HepG2 (cell line): ENCODE data around the gene REM2. TPM values are rescaled to one million over a fixed set of nuclear protein-coding genes. Genes with fewer than 3 reads are reported as not detected.
"Not testable (repeated sequence)": the region's sequence is repeated elsewhere in the genome, so short reads cannot be mapped to it uniquely, and the experiment has no call there.

Experiments
- ATAC-seq: fragments of 200-7000 bp; cut with Tn5 transposase; 3 replicates; pipeline ENCODE4 v1.9.1; 2020; ENCODE audit warnings: mild to moderate bottlenecking, moderate library complexity
- BruUV-seq: library from RNA; stranded (reverse); fragments of 400-500 nt; replicated peaks from 2 replicates; lab custom pipeline; 2021; lab: Mats Ljungman, UMichigan
- CTCF ChIA-PET: fragments of 300-600 bp; formaldehyde crosslinking; extraction: SDS; loops from one replicate; lab custom pipeline; 2021; ENCODE audit warnings: low total read pairs, inconsistent platforms, low intra/inter-chr PET ratio; lab: Yijun Ruan, JAX
- POLR2A ChIA-PET: fragments of 350-600 bp; sonication (Branson Sonifier 250); formaldehyde crosslinking; loops from one replicate; lab custom pipeline; 2020; ENCODE audit warnings: antibody characterized with exemption, inconsistent platforms; lab: Yijun Ruan, JAX
- DNase-seq: peaks from one replicate; pipeline ENCODE4 v3.0.0-alpha.2; 2015; ENCODE audit warnings: low spot score
- FAIRE-seq: peaks from 3 replicates; lab custom pipeline; 2011; peaks lifted over from hg19 to GRCh38; lab: Jason Lieb, UNC
- H2AFZ ChIP-seq: one replicate; pipeline ENCODE4 v1.6.1; 2011; ENCODE audit warnings: low read length, inconsistent platforms
- H3K27ac ChIP-seq: fragments of 300-600 bp; 3 replicates; pipeline ENCODE4 v1.8.0; 2011; ENCODE audit warnings: mixed run types, mild to moderate bottlenecking, mixed read lengths, low read length, inconsistent platforms; ENCODE audit not compliant: insufficient read depth; ENCODE audit errors: extremely low read length
- H3K27me3 ChIP-seq, 2 experiments: fragments of 200-600 bp in 1 of 2; 2 replicates in 1 of 2; 3 replicates in 1 of 2; pipeline versions ENCODE4 v1.6.0 to v1.8.0; 2011; ENCODE audit warnings: low read length in 2 of 2, mild to moderate bottlenecking in 2 of 2, moderate library complexity in 2 of 2, inconsistent platforms in 1 of 2; ENCODE audit not compliant: insufficient read depth in 2 of 2, control insufficient read depth in 1 of 2
- H3K36me3 ChIP-seq, 2 experiments: fragments of 200-600 bp in 1 of 2; replicated peaks in 1 of 2; 2 replicates in 1 of 2; 3 replicates in 1 of 2; pipeline versions ENCODE4 v1.5.1 to v1.8.0; 2011; ENCODE audit warnings: low read length in 2 of 2, inconsistent platforms in 1 of 2; ENCODE audit not compliant: insufficient read depth in 2 of 2, control insufficient read depth in 1 of 2
- H3K4me1 ChIP-seq: 2 replicates; pipeline ENCODE4 v1.5.1; 2012; ENCODE audit warnings: low read length, inconsistent platforms; ENCODE audit not compliant: insufficient read depth
- H3K4me2 ChIP-seq: 2 replicates; pipeline ENCODE4 v1.6.0; 2011; ENCODE audit warnings: low read depth, low read length, inconsistent platforms
- H3K4me3 ChIP-seq, 3 experiments: fragments of 200-600 bp in 1 of 3; sonication (generic), shearing (Covaris generic) in 1 of 3; replicated peaks in 1 of 3; 2 replicates each; pipeline ENCODE4 v1.5.1; 2011 to 2016; ENCODE audit warnings: low read length in 3 of 3, inconsistent platforms in 2 of 3, low read depth in 2 of 3, mild to moderate bottlenecking in 2 of 3, control low read depth in 1 of 3, mixed read lengths in 1 of 3; ENCODE audit not compliant: insufficient read depth in 1 of 3
- H3K79me2 ChIP-seq: one replicate; pipeline ENCODE4 v1.6.1; 2011; ENCODE audit warnings: low read length, inconsistent platforms; ENCODE audit not compliant: insufficient read depth
- H3K9ac ChIP-seq: 2 replicates; pipeline ENCODE4 v1.6.0; 2011; ENCODE audit warnings: mild to moderate bottlenecking, low read depth, low read length, inconsistent platforms; ENCODE audit not compliant: insufficient read depth
- H3K9me3 ChIP-seq: 2 replicates; pipeline ENCODE4 v1.5.1; 2012; ENCODE audit warnings: mild to moderate bottlenecking, low read length
- H4K20me1 ChIP-seq: 2 replicates; pipeline ENCODE4 v1.6.0; 2011; ENCODE audit warnings: inconsistent platforms, mild to moderate bottlenecking, low read length, moderate library complexity; ENCODE audit not compliant: insufficient read depth
- BORCS8-MEF2B ChIP-seq: sonication (generic); formaldehyde crosslinking; IDR thresholded peaks from 2 replicates; pipeline ENCODE4 v1.8.0; 2022; ENCODE audit warnings: mild to moderate bottlenecking, missing genetic modification reagents
- GLI4 ChIP-seq: sonication (generic); formaldehyde crosslinking; IDR thresholded peaks from 2 replicates; pipeline ENCODE4 v1.5.1; 2020; ENCODE audit warnings: missing genetic modification reagents, mild to moderate bottlenecking, moderate library complexity, borderline replicate concordance
- KAT7 ChIP-seq: IDR thresholded peaks from 2 replicates; pipeline ENCODE4 v1.6.1; 2018; ENCODE audit warnings: borderline replicate concordance, missing compliant biosample characterization
- KLF11 ChIP-seq: IDR thresholded peaks from 2 replicates; pipeline ENCODE4 v1.6.1; 2016; ENCODE audit warnings: missing compliant biosample characterization
- SNAI1 ChIP-seq: sonication (generic); formaldehyde crosslinking; IDR thresholded peaks from 2 replicates; pipeline ENCODE4 v1.5.0; 2020; ENCODE audit warnings: mild to moderate bottlenecking, missing genetic modification reagents, borderline replicate concordance
- ZFP36L1 ChIP-seq: sonication (generic); formaldehyde crosslinking; IDR thresholded peaks from 2 replicates; pipeline ENCODE4 v1.8.0; 2022; ENCODE audit warnings: mild to moderate bottlenecking, missing genetic modification reagents, moderate library complexity
- ZNF331 ChIP-seq: sonication (generic); formaldehyde crosslinking; IDR thresholded peaks from 2 replicates; pipeline ENCODE4 v1.4.0; 2020; ENCODE audit warnings: missing genetic modification reagents
- ZNF766 ChIP-seq: sonication (generic); formaldehyde crosslinking; IDR thresholded peaks from 2 replicates; pipeline ENCODE4 v1.5.0; 2020; ENCODE audit warnings: missing genetic modification reagents, borderline replicate concordance
- WGBS: methylation state at CpG from one replicate; pipeline ENCODE4 v1.1.6; 2017; ENCODE audit warnings: low lambda C conversion rate; 5-methylcytosine and 5-hydroxymethylcytosine counted together
- in situ Hi-C: cut with HindIII; loops from 2 replicates; pipeline ENCODE4 v1.10.0; 2017; ENCODE audit warnings: low pct_unique_long_range_greater_than_20kb; ENCODE audit not compliant: extremely low pct_ligation_motif_present
- intact Hi-C: fragments of 100-400 bp; cut with micrococcal nuclease; formaldehyde crosslinking; loops from one replicate; pipeline ENCODE4 v1.10.0; 2022; ENCODE audit not compliant: unreplicated experiment
- polyA plus RNA-seq, 8 experiments: library from polyadenylated mRNA; depleted of rRNA in 3 of 8; stranded (reverse) in 7 of 8; unstranded in 1 of 8; fragments of >200 nt; fragmentation: Illumina TruSeq in 4 of 8; extraction: Trizol in 4 of 8; gene quantifications; 2 replicates each; pipeline versions ENCODE4 v1.2.1 to v1.2.3, GENCODE V29; 2011 to 2016; ENCODE audit warnings: low read depth in 4 of 8, missing spikeins in 1 of 8, mixed read lengths in 1 of 8; ENCODE audit not compliant: insufficient read depth in 1 of 8
- total RNA-seq, 5 experiments: library from RNA; depleted of rRNA; stranded (reverse); fragments of >200 nt; fragmentation: Illumina TruSeq; extraction: Trizol; gene quantifications; 2 replicates each; pipeline ENCODE4 v1.2.3, GENCODE V29; 2016; ENCODE audit warnings: low read depth in 1 of 5
- TF ChIP-seq, protein P1 (sequence below): sonication (generic); formaldehyde crosslinking; IDR thresholded peaks from 2 replicates; pipeline ENCODE4 v1.8.0; 2023; ENCODE audit warnings: mild to moderate bottlenecking, missing genetic modification reagents
- TF ChIP-seq, protein P2 (sequence below): IDR thresholded peaks from 2 replicates; pipeline ENCODE4 v1.6.1; 2018; ENCODE audit warnings: missing genetic modification reagents, mild to moderate bottlenecking, missing compliant biosample characterization
- TF ChIP-seq, protein P3 (sequence below): sonication (generic); formaldehyde crosslinking; IDR thresholded peaks from 2 replicates; pipeline ENCODE4 v1.8.0; 2022; ENCODE audit warnings: missing genetic modification reagents, mild to moderate bottlenecking, borderline replicate concordance
- TF ChIP-seq, protein P4 (sequence below): sonication (generic); formaldehyde crosslinking; IDR thresholded peaks from 2 replicates; pipeline ENCODE4 v1.8.0; 2022; ENCODE audit warnings: mild to moderate bottlenecking, missing genetic modification reagents

The REM2 gene
- total and polyA plus RNA-seq, 2 of the 13 experiments (the other 11 are each of a cell fraction or from before 2014, with no cell fraction given), result 0.20 TPM; not detected in 1

DNA sequence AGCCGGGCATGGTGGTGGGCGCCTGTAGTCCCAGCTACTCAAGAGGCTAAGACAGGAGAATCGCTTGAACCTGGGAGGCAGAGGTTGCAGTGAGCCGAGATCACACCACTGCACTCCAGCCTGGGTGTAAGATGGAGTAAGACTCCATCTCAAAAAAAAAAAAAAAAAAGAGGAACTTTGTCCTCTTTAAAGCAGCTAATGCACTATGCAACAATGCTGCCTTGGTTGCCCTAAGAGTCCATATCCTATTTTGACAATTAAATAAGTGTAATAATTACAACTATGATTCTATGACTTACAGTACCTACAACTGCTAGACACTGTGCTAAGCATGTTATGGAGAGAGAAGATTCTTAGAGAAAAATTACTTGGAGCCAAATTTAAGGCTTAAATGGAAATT is 31.8 kb downstream of the REM2 start:
- H3K27ac ChIP-seq, intact Hi-C loops, H3K4me2 ChIP-seq, in situ Hi-C loops, H3K27me3 ChIP-seq, FAIRE-seq, H3K79me2 ChIP-seq, H3K9me3 ChIP-seq, H3K9ac ChIP-seq, DNase-seq, ATAC-seq, CTCF ChIA-PET, H2AFZ ChIP-seq, H3K4me3 ChIP-seq, H4K20me1 ChIP-seq, BruUV-seq: not testable (repeated sequence)
- peaks cover 2 to 13% of the 10 kb centered on the region in 2 experiments; a peak in 4 of 5 replicates for H3K36me3 ChIP-seq
- 77% methylated on average over 4 of the region's 4 CpGs for whole genome bisulfite sequencing
- POLR2A ChIA-PET, result interaction anchor here (1.0 to 4.9 kb wide), 5 partner anchors 12 to 148 kb away, joined by 3 to 40 read pairs (median 5); partner anchors contain the start of genes OXA1L and PRMT5
- peaks cover 33% of the 10 kb centered on the region for H3K4me1 ChIP-seq
- peak; percentile 25; the same call in 1 of the 2 replicates for TF ChIP-seq GLI4

DNA sequence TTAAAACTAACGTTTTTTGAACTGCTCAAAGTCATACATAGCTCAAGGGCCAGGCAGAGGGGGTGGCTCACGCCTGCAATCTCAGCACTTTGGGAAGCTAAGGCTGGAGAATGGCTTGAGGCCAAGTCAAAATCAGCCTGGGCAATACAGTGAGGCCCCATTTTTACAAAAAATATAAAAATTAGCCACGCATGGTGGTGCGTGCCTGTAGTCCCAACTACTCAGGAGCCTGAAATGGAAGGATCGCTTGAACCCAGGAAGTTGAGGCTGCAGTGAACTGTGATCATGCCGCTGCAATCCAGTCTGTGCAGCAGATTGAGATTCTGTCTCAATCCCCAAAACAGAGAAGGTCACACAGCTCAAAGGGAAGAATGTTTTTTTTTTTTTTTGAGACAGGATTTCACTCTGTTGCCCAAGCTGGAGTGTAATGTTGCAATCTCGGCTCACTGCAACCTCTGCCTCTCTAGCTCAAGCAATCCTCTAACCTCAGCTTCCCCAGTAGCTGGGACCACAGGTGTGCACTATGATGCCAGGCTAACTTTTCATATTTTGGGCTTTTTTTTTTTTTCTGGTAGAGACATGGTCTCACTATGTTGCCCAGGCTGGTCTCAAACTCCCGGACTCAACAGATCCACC is 33.0 kb downstream of the REM2 start:
- Histone ChIP-seq H2AFZ (no peak overlapping the region), H3K4me3 (no peak overlapping the region), H3K36me3 (peaks cover 11 to 25% of the 10 kb centered on the region in 2 experiments; a peak in 4 of 5 replicates), H3K27ac (peak overlapping the region; percentile 5), H3K4me2 (peak overlapping the region; percentile 28), H3K79me2 (no peaks in the 10 kb centered on the region), H3K9ac (peak overlapping the region; percentile 3; the same call in 1 of the 2 replicates), H4K20me1 (no peaks in the 10 kb centered on the region), H3K27me3 (no peaks in the 10 kb centered on the region), H3K9me3 (no peaks in the 10 kb centered on the region), H3K4me1 (peaks cover 33% of the 10 kb centered on the region)
- ChIA-PET CTCF (no interaction called here), POLR2A (interaction anchor here (0.6 to 4.9 kb wide), 15 partner anchors 11 to 645 kb away, joined by 3 to 42 read pairs (median 5); partner anchors contain the start of genes AJUBA, DAD1, HAUS4 and LRP10)
- BruUV-seq, result no TSS peak
- DNase-seq, result peak; percentile 74
- intact Hi-C loops, result no loop called here
- ATAC-seq, result peak; percentile 77
- FAIRE-seq, result peak; percentile 68
- in situ Hi-C loops, result no loop called here
- WGBS, result 46% methylated on average over 8 of the region's 8 CpGs
- TF ChIP-seq ZNF331 (CRISPR knock-in tag) (no peak), KAT7 (CRISPR knock-in tag) (peak; percentile 26; the same call in 1 of the 2 replicates), BORCS8-MEF2B (CRISPR knock-in tag) (0 out of 2 replicates have a peak, but pooled peaks have one; percentile 46), SNAI1 (CRISPR knock-in tag) (no peak), ZFP36L1 (CRISPR knock-in tag) (no peak), ZNF766 (peak; percentile 70), KLF11 (CRISPR knock-in tag) (no peak)
- TF ChIP-seq, protein P1, sequence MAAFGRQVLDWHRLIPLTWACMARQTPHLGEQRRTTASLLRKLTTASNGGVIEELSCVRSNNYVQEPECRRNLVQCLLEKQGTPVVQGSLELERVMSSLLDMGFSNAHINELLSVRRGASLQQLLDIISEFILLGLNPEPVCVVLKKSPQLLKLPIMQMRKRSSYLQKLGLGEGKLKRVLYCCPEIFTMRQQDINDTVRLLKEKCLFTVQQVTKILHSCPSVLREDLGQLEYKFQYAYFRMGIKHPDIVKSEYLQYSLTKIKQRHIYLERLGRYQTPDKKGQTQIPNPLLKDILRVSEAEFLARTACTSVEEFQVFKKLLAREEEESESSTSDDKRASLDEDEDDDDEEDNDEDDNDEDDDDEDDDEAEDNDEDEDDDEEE, result no peak
- TF ChIP-seq, protein P2, sequence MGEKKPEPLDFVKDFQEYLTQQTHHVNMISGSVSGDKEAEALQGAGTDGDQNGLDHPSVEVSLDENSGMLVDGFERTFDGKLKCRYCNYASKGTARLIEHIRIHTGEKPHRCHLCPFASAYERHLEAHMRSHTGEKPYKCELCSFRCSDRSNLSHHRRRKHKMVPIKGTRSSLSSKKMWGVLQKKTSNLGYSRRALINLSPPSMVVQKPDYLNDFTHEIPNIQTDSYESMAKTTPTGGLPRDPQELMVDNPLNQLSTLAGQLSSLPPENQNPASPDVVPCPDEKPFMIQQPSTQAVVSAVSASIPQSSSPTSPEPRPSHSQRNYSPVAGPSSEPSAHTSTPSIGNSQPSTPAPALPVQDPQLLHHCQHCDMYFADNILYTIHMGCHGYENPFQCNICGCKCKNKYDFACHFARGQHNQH (CRISPR knock-in tag), result 0 out of 2 replicates have a peak, but pooled peaks have one; percentile 49
- TF ChIP-seq, protein P3, sequence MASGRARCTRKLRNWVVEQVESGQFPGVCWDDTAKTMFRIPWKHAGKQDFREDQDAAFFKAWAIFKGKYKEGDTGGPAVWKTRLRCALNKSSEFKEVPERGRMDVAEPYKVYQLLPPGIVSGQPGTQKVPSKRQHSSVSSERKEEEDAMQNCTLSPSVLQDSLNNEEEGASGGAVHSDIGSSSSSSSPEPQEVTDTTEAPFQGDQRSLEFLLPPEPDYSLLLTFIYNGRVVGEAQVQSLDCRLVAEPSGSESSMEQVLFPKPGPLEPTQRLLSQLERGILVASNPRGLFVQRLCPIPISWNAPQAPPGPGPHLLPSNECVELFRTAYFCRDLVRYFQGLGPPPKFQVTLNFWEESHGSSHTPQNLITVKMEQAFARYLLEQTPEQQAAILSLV, result no peak
- TF ChIP-seq, protein P4, sequence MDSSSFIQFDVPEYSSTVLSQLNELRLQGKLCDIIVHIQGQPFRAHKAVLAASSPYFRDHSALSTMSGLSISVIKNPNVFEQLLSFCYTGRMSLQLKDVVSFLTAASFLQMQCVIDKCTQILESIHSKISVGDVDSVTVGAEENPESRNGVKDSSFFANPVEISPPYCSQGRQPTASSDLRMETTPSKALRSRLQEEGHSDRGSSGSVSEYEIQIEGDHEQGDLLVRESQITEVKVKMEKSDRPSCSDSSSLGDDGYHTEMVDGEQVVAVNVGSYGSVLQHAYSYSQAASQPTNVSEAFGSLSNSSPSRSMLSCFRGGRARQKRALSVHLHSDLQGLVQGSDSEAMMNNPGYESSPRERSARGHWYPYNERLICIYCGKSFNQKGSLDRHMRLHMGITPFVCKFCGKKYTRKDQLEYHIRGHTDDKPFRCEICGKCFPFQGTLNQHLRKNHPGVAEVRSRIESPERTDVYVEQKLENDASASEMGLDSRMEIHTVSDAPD (CRISPR knock-in tag), result no peak
